Measurements from ENCODE around the gene LDLRAD1.

GRCh38 chr1:53962395-53962794 is 55.6 kb downstream of the LDLRAD1 start:
- TF ChIP-seq POLR2A (IDR thresholded peaks at IDR 0.05; ENCODE audit: low read length) (no peak), GATA1 (IDR thresholded peaks at IDR 0.05; ENCODE audit: low read depth, low read length) (no peak)

All from erythroblast (primary cell).